LNCaP clone FGC (cell line): ENCODE data around the gene GLIPR1L2.

Experiments used
- DNase-seq: peaks from one replicate; pipeline ENCODE4 v3.0.0-alpha.2; 2011; ENCODE audit warnings: low read depth
- H3K4me3 ChIP-seq: 2 replicates; pipeline ENCODE4 v1.5.1; 2011; ENCODE audit warnings: mild to moderate bottlenecking, low read depth, low read length, control low read depth
- TF ChIP-seq, protein P1 (sequence below): IDR thresholded peaks from 2 replicates; pipeline ENCODE4 v1.5.1; 2012; ENCODE audit warnings: mild to moderate bottlenecking; ENCODE audit not compliant: control insufficient read depth, insufficient read depth; ENCODE audit errors: extremely low read depth

GLIPR1L2 gene

DNA sequence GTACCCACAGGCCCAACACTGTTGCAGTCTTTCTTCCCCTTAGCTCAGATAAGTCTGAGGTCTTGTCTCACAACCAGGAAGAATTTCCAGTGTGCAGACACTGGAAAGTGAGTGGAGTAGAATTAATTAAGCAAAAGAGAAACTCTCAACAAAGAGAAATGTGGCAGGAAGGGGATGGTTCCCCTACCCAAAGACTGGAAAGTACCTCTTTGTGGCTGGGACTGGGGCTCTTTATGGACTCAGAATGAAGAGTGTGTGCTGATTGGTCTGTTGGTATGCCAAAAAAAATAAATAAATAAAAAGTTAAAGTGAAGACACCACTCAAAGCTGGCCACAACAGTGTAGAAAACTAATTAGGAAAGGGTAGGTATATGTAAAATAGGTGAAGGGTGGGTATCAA, 30.0 kb upstream of the GLIPR1L2 start:
- TF ChIP-seq, protein P1, sequence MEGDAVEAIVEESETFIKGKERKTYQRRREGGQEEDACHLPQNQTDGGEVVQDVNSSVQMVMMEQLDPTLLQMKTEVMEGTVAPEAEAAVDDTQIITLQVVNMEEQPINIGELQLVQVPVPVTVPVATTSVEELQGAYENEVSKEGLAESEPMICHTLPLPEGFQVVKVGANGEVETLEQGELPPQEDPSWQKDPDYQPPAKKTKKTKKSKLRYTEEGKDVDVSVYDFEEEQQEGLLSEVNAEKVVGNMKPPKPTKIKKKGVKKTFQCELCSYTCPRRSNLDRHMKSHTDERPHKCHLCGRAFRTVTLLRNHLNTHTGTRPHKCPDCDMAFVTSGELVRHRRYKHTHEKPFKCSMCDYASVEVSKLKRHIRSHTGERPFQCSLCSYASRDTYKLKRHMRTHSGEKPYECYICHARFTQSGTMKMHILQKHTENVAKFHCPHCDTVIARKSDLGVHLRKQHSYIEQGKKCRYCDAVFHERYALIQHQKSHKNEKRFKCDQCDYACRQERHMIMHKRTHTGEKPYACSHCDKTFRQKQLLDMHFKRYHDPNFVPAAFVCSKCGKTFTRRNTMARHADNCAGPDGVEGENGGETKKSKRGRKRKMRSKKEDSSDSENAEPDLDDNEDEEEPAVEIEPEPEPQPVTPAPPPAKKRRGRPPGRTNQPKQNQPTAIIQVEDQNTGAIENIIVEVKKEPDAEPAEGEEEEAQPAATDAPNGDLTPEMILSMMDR, result no peak

DNA sequence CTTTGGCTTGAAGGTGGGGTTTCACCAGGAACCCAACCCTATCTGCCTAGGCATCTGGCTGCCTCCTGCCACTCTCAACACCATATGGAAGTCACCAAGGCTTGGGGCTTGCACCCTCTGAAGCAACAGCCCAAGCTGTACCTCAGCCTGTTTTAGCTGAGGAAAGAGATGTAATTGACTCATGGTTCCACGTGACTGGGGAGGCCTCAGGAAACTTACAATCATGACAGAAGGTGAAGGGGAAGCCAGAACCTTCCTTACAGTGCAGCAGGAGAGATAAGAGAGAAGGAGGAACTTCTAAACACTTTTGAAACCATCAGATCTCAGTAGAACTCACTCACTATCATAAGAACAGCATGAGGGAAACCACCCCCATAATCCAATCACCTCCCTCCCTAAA, 29.5 kb upstream of the GLIPR1L2 start:
- TF ChIP-seq, protein P1, result no peak
- H3K4me3 ChIP-seq, result no peak overlapping the region
- DNase-seq, result no peak

More for the DNA sequence above, 30.0 kb upstream of the GLIPR1L2 start:
- no peak overlapping the region for H3K4me3 ChIP-seq
- no peak for DNase-seq

DNA sequence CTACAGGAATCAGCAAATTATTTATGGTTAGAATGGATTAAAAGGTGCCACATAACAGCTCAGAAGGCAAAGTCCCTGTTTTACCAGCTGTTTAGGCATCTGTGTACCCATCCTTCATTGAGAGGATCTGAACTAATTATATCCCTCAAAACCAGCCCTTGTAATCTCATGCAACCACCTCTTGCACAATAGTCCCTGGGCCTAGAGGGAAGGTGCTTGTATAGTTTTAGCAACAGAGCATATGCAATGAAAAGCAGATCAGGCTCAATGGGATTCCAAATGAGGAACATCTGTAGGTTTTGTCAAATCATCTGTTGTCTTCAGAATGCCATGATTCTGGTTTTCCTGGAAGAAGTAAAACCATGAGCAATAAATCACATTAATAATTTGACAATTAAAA, 26.0 kb upstream of the GLIPR1L2 start:
- no peak overlapping the region for H3K4me3 ChIP-seq
- TF ChIP-seq, protein P1, result no peak
- DNase-seq, result no peak

DNA sequence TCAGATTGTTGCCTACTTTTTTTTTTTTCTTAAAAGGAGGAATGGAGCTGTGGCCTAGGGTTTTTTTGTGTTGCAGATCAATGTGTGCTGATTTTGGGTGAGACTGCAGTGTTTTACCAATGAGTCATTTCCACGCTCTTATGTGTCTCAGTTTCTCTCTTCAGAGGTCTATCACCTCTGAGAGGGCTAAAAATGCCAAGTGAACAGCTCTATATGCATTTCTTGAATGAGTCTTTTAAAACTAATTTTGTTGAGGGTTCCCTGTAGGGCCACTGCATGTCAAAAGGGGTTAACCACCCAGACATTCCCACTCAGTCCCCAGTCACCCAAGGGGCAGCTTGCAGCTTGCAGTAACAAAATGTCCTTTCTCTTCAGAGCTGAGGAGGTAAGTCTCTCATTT, 24.3 kb upstream of the GLIPR1L2 start:
- no peak for DNase-seq
- H3K4me3 ChIP-seq, result no peak overlapping the region
- TF ChIP-seq, protein P1, result no peak

DNA sequence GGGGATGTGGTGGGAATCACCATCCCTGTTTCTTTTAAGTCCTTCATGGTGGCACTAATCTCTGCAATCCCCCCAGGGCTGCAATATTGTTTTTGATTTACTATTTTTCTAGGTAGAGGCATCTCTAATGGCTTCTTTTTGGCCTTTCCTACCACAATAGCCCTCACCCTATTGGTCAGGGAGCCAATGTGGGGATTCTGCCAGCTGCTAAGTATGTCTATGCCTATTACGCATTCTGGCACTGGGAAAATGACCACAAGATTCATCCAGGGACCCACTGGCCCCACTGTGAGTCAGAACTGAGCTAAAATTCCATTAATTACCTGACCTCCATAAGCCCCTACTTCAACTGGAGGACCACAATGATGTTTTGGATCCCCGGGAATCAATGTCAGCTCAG, 15.9 kb upstream of the GLIPR1L2 start:
- DNase-seq, result no peak
- H3K4me3 ChIP-seq, result no peak overlapping the region
- TF ChIP-seq, protein P1, result no peak

DNA sequence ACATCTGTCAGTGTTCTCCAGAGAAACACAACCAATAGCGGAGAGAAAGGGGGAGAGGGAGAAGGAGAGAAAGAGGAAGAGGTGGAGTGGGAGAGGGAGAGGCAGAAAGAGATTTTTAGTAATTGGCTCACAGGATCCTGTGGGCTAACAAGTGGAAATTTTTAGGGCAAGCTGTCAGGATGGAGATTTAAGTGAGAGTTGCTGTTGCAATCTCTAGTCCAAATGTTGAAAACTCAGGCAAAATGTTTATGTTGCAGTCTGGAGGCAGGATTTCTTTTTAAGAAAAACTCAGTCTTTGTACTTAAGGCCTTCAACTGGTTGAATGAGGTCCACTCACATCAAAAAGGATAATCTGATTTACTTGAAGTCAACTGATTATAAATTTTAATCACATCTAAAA, 12.5 kb upstream of the GLIPR1L2 start:
- H3K4me3 ChIP-seq, result no peak overlapping the region
- TF ChIP-seq, protein P1, result no peak
- no peak for DNase-seq

DNA sequence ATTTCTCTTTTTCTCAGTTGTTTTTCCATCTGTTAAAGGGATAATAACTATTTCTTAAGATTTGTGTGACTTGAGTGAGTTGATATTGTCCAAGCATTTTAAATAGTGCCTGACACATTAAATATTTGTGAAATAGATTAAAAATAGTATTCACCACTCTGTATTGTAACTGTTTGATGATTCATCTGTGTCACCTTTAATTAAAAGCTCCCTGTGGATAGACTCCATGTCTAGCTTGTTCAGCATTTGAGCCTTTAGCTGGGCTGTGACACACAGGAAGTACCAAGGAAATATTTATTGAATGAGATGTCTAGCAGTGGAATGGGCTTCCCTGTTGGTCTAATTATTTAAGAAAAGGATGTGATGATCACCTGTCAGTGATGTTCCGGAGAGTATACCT, 1.8 kb upstream of the GLIPR1L2 start:
- TF ChIP-seq, protein P1, result no peak
- no peak overlapping the region for H3K4me3 ChIP-seq
- no peak for DNase-seq
